Caco-2 (cell line): ENCODE data around the gene MAPRE2. TPM values are rescaled to one million over a fixed set of nuclear protein-coding genes. Genes with fewer than 3 reads are reported as not detected.

Source experiments
- BruUV-seq: library from RNA; stranded (reverse); fragments of 400-500 nt; replicated peaks from 2 replicates; lab custom pipeline; 2021; lab: Mats Ljungman, UMichigan
- CTCF ChIA-PET: fragments of 300-600 bp; sonication (Branson Sonifier 250); formaldehyde crosslinking; loops from one replicate; lab custom pipeline; 2022; ENCODE audit warnings: antibody characterized with exemption; lab: Charles Lee
- POLR2A ChIA-PET: fragments of 300-600 bp; sonication (Branson Sonifier 250); formaldehyde crosslinking; loops from one replicate; lab custom pipeline; 2022; ENCODE audit warnings: antibody characterized with exemption; lab: Charles Lee
- DNase-seq, 2 experiments: peaks; one replicate each; pipeline versions ENCODE4 v3.0.0 to v3.0.0-alpha.2; 2020 to 2022
- H3K27me3 ChIP-seq: replicated peaks from 2 replicates; pipeline ENCODE4 v1.6.0; 2011; ENCODE audit warnings: low read length; ENCODE audit not compliant: control insufficient read depth, insufficient read depth
- H3K36me3 ChIP-seq: 2 replicates; pipeline ENCODE4 v1.5.1; 2011; ENCODE audit warnings: low read length; ENCODE audit not compliant: control insufficient read depth, insufficient read depth
- H3K4me1 ChIP-seq: fragments of 250-450 bp; sonication (Bioruptor Pico); 2 replicates; pipeline ENCODE4 v1.5.1; 2020; ENCODE audit warnings: mild to moderate bottlenecking
- H3K4me3 ChIP-seq: 2 replicates; pipeline ENCODE4 v1.5.1; 2011; ENCODE audit warnings: low read depth, mild to moderate bottlenecking, control low read depth, low read length
- H3K9me3 ChIP-seq: fragments of 250-450 bp; sonication (Bioruptor Pico); 2 replicates; pipeline ENCODE4 v1.5.1; 2020; ENCODE audit warnings: mild to moderate bottlenecking, moderate library complexity
- H3K27ac Mint-ChIP-seq: one replicate; pipeline ENCODE4 v1.8.0; 2022; ENCODE audit warnings: mixed read lengths; ENCODE audit not compliant: unreplicated experiment
- H3K27me3 Mint-ChIP-seq: one replicate; pipeline ENCODE4 v1.8.0; 2022; ENCODE audit warnings: mixed read lengths; ENCODE audit not compliant: insufficient read depth, unreplicated experiment
- H3K36me3 Mint-ChIP-seq: one replicate; pipeline ENCODE4 v1.8.0; 2022; ENCODE audit warnings: mild to moderate bottlenecking, mixed read lengths; ENCODE audit not compliant: insufficient read depth, unreplicated experiment
- H3K4me1 Mint-ChIP-seq: one replicate; pipeline ENCODE4 v1.8.0; 2022; ENCODE audit warnings: low read depth, mixed read lengths; ENCODE audit not compliant: unreplicated experiment
- H3K4me3 Mint-ChIP-seq: one replicate; pipeline ENCODE4 v1.8.0; 2022; ENCODE audit warnings: mild to moderate bottlenecking, moderate library complexity, mixed read lengths; ENCODE audit not compliant: unreplicated experiment
- H3K9me3 Mint-ChIP-seq: one replicate; pipeline ENCODE4 v1.8.0; 2022; ENCODE audit warnings: mixed read lengths; ENCODE audit not compliant: unreplicated experiment
- CTCF ChIP-seq, 2 experiments: fragments of 200-600 bp in 1 of 2; IDR thresholded peaks; 1 replicate in 1 of 2; 2 replicates in 1 of 2; pipeline versions ENCODE4 v1.5.1 to v1.8.0; 2011 to 2022; ENCODE audit warnings: antibody characterized with exemption in 1 of 2, control low read depth in 1 of 2, inconsistent platforms in 1 of 2, low read depth in 1 of 2, low read length in 1 of 2, mild to moderate bottlenecking in 1 of 2, moderate library complexity in 1 of 2; ENCODE audit not compliant: insufficient read depth in 1 of 2, severe bottlenecking in 1 of 2, unreplicated experiment in 1 of 2
- intact Hi-C: fragments of 100-400 bp; cut with micrococcal nuclease; formaldehyde crosslinking; loops from one replicate; pipeline ENCODE4 v1.10.0; 2022; ENCODE audit not compliant: unreplicated experiment
- total RNA-seq: library from RNA; stranded (reverse); gene quantifications from 2 replicates; pipeline ENCODE4 v1.2.3, GENCODE V29; 2022

Gene MAPRE2
- total RNA-seq, 1 experiment from 2014 or later: 9.3 TPM

DNA sequence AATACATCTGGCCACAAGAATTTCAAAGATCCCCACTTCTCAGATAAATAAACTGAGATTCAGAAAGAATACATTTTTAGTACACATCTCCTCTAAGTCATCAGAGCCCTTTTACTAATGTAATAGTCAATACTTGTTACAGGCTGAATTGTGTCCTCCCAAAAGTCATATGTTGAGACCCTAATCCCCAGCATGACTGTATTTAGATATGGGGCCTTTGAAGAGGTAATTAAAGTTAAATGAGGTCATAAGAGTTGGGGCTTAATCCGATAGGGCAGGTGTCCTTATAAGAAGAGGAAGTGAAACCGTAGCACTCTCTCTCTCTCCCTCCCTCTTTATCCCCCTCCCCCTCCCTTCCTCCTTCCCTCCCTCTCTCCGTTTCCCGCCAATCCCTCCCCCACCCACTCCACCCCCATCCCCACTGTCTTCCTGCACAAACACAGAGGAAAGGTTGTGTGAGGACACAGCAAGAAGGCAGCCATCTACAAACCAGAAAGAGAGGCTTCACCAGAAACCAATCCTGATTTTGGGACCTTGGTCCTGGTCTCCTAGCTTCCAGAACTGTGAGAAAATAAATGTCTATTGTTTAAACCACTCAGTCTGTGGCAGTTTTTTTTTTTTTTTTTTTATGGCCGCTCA is 133.0 kb downstream of the MAPRE2 start:
- Mint-ChIP-seq H3K4me3 (no peak overlapping the region), H3K4me1 (no peaks in the 10 kb centered on the region), H3K27me3 (no peaks in the 10 kb centered on the region), H3K36me3 (no peaks in the 10 kb centered on the region), H3K9me3 (no peaks in the 10 kb centered on the region), H3K27ac (no peak overlapping the region)
- Histone ChIP-seq H3K36me3 (no peaks in the 10 kb centered on the region), H3K4me1 (no peaks in the 10 kb centered on the region), H3K27me3 (no peaks in the 10 kb centered on the region), H3K4me3 (no peak overlapping the region), H3K9me3 (no peaks in the 10 kb centered on the region)
- ChIA-PET POLR2A (no interaction called here), CTCF (no interaction called here)
- DNase-seq: no peak
- TF ChIP-seq CTCF (IDR thresholded peaks at IDR 0.05; ENCODE audit: insufficient read depth in 1 of 2, low read depth in 1 of 2, low read length in 1 of 2, severe bottlenecking in 1 of 2, unreplicated experiment in 1 of 2): no peak
- no TSS peak for BruUV-seq
- intact Hi-C loops: no loop called here

DNA sequence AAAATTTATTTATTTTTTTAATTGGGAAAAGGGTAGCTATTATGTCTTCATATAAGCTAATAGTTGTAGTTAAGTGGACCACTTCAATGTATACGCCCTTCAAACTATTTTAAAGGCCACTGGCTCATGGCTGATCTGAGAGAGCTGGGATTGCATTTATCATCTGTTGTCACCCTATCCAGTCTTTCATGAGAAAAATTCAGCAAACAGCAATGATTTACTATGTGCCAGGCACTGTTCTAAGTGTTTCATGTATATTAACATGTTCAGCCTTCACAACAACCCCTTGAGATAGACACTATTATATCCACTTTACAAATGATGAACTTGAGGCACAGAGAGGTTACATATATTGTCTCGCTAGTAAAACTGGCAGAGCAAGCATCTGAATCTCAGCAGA is 133.5 kb downstream of the MAPRE2 start:
- Mint-ChIP-seq H3K27ac (no peak overlapping the region), H3K36me3 (no peaks in the 10 kb centered on the region), H3K9me3 (no peaks in the 10 kb centered on the region), H3K4me1 (no peaks in the 10 kb centered on the region), H3K27me3 (no peaks in the 10 kb centered on the region), H3K4me3 (no peak overlapping the region)
- no peaks in the 10 kb centered on the region for H3K4me1 ChIP-seq
- H3K4me3 ChIP-seq: no peak overlapping the region
- intact Hi-C loops: no loop called here
- H3K27me3 ChIP-seq: no peaks in the 10 kb centered on the region
- no peaks in the 10 kb centered on the region for H3K36me3 ChIP-seq
- H3K9me3 ChIP-seq: no peaks in the 10 kb centered on the region
- no TSS peak for BruUV-seq
- ChIA-PET POLR2A (no interaction called here), CTCF (no interaction called here)
- no peak for TF ChIP-seq CTCF (IDR thresholded peaks at IDR 0.05; ENCODE audit: insufficient read depth in 1 of 2, low read depth in 1 of 2, low read length in 1 of 2, severe bottlenecking in 1 of 2, unreplicated experiment in 1 of 2)
- DNase-seq: no peak

GRCh38 chr18:35176925-35177324 is 135.7 kb downstream of the MAPRE2 start:
- DNase-seq: no peak
- intact Hi-C loops: no loop called here
- ChIA-PET POLR2A (no interaction called here), CTCF (no interaction called here)
- H3K4me1 Mint-ChIP-seq: no peaks in the 10 kb centered on the region
- no peaks in the 10 kb centered on the region for H3K36me3 Mint-ChIP-seq
- Histone ChIP-seq H3K4me3 (no peak overlapping the region), H3K27me3 (no peaks in the 10 kb centered on the region), H3K36me3 (no peaks in the 10 kb centered on the region), H3K4me1 (no peaks in the 10 kb centered on the region), H3K9me3 (no peaks in the 10 kb centered on the region)
- no peak for TF ChIP-seq CTCF (IDR thresholded peaks at IDR 0.05; ENCODE audit: insufficient read depth in 1 of 2, low read depth in 1 of 2, low read length in 1 of 2, severe bottlenecking in 1 of 2, unreplicated experiment in 1 of 2)
- peaks cover 4% of the 10 kb centered on the region for H3K27me3 Mint-ChIP-seq
- H3K4me3 Mint-ChIP-seq: no peak overlapping the region
- no peaks in the 10 kb centered on the region for H3K9me3 Mint-ChIP-seq
- BruUV-seq: no TSS peak
- no peak overlapping the region for H3K27ac Mint-ChIP-seq
